IMR-90 (cell line): ENCODE data around the gene KICS2.

ENCODE experiments used
- POLR2A ChIP-seq: IDR thresholded peaks from 2 replicates; pipeline ENCODE4 v1.6.1; 2012; ENCODE audit warnings: mild to moderate bottlenecking, low read depth, low read length
- RAD21 ChIP-seq: IDR thresholded peaks from 2 replicates; pipeline ENCODE4 v1.6.1; 2012; ENCODE audit warnings: low read length, improper control_type of control experiment

- TF ChIP-seq RAD21, result no peak
- TF ChIP-seq POLR2A, result no peak
Observed at GRCh38 chr12:64268409-64268808, 46.3 kb upstream of the KICS2 start.
